ENCODE measurements around the gene MAX.

- TF ChIP-seq CTCF (IDR thresholded peaks at IDR 0.05) (no peak), EZH2 (IDR thresholded peaks at IDR 0.05) (no peak), EZH2phosphoT487 (IDR thresholded peaks at IDR 0.05) (no peak)
Measured at GRCh38 chr14:65072256-65072655, 30.1 kb downstream of the MAX start.

All from neural progenitor cell (in vitro differentiated cells).